Astrocyte of the hippocampus (primary cell): ENCODE results near the gene WNK1.

Source experiments
- DNase-seq: peaks from one replicate; pipeline ENCODE4 v3.0.0; 2011; ENCODE audit warnings: low read depth, low spot score

WNK1 gene

GRCh38 chr12:949453-950191 lies 197.2 kb downstream of the WNK1 start, which contains the start of gene RAD52:
RAD52 (minus strand) TSS chr12:949694; CDS start chr12:933058, 16,636 bp downstream.
- DNase-seq: peak; percentile 100

DNA sequence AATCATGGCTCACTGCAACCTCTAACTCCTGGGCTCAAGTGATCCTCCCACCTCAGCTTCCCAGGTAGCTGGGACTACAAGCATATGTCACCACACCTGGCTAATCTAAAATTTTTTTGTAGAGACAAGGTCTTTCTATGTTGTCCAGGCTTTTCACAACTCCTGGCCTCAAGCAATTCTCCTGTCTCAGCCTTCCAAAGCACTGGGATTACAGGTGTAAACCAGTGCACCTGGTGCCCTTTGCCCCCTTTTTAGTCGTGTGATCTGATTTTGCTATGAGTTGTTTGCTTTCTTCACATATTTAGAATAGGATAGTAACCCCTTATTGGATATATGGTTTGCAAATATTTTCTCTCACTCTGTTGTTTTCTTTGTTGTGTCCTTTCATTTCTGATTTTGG lies 198.8 kb downstream of the WNK1 start:
- no peak for DNase-seq

GRCh38 chr12:953776-954175 lies 201.4 kb downstream of the WNK1 start:
- DNase-seq: peak; percentile 9

DNA sequence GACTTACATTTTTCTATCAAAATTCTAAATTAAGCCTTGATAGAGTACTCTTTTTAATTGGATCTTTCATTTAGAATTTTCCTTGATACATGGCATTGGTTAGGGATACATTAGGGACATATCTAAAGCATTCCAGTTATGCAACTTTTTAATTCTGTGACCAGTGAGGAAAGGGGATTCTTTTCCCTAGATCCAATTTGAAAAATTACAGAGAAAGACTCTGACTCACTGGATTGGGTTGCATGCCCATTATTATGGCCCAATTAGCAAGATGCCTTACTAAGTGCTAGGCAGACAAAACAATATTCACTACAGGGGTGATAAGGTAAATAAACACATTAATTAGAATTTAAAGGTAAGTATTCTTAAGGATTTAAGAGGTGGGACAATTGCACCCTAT lies 202.4 kb downstream of the WNK1 start:
- DNase-seq: peak; percentile 11

DNA sequence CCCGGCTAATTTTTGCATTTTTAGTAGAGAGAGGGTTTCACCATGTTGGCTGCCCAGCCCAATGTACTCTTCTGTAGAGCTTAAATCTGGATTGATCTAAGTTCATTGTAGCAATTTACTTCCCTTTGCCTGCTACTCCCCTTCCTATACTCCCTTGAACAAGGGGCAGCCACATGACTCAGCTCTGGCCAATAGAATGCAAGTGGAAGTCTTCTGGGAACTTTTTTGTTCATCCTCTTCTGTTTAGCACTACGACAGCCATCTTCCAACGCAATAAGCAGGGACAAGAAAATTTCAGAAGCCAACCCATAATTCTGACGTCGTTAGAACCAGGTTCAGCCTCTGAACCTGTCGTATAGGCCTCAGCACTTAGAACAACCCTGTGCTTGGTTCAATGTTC lies 203.6 kb downstream of the WNK1 start:
- DNase-seq: no peak

- peak; percentile 7 for DNase-seq
Observed at GRCh38 chr12:958588-959123, 206.3 kb downstream of the WNK1 start.
